Measurements from ENCODE around the gene SMURF2. TPM values are rescaled to one million over a fixed set of nuclear protein-coding genes. Genes with fewer than 3 reads are reported as not detected.

Gene SMURF2
- total and polyA plus RNA-seq, 9 of the 15 experiments (the other 6 are each of a cell fraction or from before 2014, with no cell fraction given): 3.8 to 22.0 (median 14.8) TPM

DNA sequence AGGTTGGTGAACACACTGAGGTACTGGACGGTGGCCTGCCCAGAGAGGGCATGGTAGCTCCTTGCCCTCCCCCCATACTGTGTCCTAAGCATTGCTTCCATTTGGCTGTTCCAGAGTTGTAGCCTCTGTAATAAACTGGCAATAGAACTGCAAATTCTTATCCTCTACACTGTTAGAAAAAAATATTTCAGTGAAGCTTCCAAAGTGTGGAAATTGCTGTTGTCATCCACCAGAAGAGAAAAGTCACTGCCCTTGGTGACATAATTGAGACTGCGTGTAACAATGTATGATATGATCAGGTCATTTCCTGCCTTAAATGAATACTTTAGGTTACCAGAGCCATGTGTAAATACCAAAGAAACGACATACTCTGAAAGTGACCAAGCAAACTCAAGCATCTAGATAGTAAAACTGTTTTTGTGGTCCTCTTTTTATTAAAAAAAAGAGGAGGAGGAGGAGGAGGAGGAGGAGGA lies 89.4 kb downstream of the SMURF2 start (continued):
- no peak for TF ChIP-seq RBM14 (IDR thresholded peaks at IDR 0.05; ENCODE audit: borderline replicate concordance, insufficient read depth, low read depth, low read length)
- no peak for TF ChIP-seq TEAD2 (tag; IDR thresholded peaks at IDR 0.05)
- TF ChIP-seq RBM22 (IDR thresholded peaks at IDR 0.05; ENCODE audit: low read depth, low read length, poor library complexity, severe bottlenecking): no peak
- TF ChIP-seq FUS (optimal IDR thresholded peaks at IDR 0.05; ENCODE audit: low read depth, low read length): no peak
- no peak for TF ChIP-seq MTA1 (IDR thresholded peaks at IDR 0.05; ENCODE audit: borderline replicate concordance)
- no peak for TF ChIP-seq ZNF431 (CRISPR knock-in tag; IDR thresholded peaks at IDR 0.05)
- TF ChIP-seq KDM1A (IDR thresholded peaks at IDR 0.05): no peak
- TF ChIP-seq, protein P1, sequence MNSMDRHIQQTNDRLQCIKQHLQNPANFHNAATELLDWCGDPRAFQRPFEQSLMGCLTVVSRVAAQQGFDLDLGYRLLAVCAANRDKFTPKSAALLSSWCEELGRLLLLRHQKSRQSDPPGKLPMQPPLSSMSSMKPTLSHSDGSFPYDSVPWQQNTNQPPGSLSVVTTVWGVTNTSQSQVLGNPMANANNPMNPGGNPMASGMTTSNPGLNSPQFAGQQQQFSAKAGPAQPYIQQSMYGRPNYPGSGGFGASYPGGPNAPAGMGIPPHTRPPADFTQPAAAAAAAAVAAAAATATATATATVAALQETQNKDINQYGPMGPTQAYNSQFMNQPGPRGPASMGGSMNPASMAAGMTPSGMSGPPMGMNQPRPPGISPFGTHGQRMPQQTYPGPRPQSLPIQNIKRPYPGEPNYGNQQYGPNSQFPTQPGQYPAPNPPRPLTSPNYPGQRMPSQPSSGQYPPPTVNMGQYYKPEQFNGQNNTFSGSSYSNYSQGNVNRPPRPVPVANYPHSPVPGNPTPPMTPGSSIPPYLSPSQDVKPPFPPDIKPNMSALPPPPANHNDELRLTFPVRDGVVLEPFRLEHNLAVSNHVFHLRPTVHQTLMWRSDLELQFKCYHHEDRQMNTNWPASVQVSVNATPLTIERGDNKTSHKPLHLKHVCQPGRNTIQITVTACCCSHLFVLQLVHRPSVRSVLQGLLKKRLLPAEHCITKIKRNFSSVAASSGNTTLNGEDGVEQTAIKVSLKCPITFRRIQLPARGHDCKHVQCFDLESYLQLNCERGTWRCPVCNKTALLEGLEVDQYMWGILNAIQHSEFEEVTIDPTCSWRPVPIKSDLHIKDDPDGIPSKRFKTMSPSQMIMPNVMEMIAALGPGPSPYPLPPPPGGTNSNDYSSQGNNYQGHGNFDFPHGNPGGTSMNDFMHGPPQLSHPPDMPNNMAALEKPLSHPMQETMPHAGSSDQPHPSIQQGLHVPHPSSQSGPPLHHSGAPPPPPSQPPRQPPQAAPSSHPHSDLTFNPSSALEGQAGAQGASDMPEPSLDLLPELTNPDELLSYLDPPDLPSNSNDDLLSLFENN (IDR thresholded peaks at IDR 0.05; ENCODE audit: low read depth in 2 of 2, low read length in 2 of 2): no peak
- no peak for TF ChIP-seq HMG20B (CRISPR knock-in tag; IDR thresholded peaks at IDR 0.05)
- TF ChIP-seq WHSC1 (IDR thresholded peaks at IDR 0.05; ENCODE audit: low read length): no peak
- TF ChIP-seq TFAM (CRISPR knock-in tag; conservative IDR thresholded peaks at IDR 0.05): no peak
- TF ChIP-seq ESRRB (CRISPR knock-in tag; IDR thresholded peaks at IDR 0.05; ENCODE audit: borderline replicate concordance): no peak
- no peak for TF ChIP-seq TSC22D4 (tag; IDR thresholded peaks at IDR 0.05)
- no peak for TF ChIP-seq HNRNPUL1 (IDR thresholded peaks at IDR 0.05; ENCODE audit: low read length)
- TF ChIP-seq POLR2A (conservative IDR thresholded peaks at IDR 0.05): peak; percentile 28; the same call in 1 of the 2 replicates
- TF ChIP-seq FOXA1 (IDR thresholded peaks at IDR 0.05; ENCODE audit: borderline replicate concordance): no peak

Data from K562 (cell line).